Mucosa of rectum (tissue), 2 donors: ENCODE data around the gene GDPD4.

Source experiments
- H3K27ac ChIP-seq, 2 donors: one replicate each; pipeline ENCODE4 v1.7.0; 2013; ENCODE audit warnings: inconsistent platforms in 2 of 2, low read depth in 2 of 2, low read length in 2 of 2
- H3K27me3 ChIP-seq, 2 donors: one replicate each; pipeline ENCODE4 v1.7.0; 2013; ENCODE audit warnings: low read length in 2 of 2; ENCODE audit not compliant: control insufficient read depth in 2 of 2, insufficient read depth in 2 of 2
- H3K36me3 ChIP-seq, 2 donors: one replicate each; pipeline ENCODE4 v1.7.0; 2013; ENCODE audit warnings: low read length in 2 of 2; ENCODE audit not compliant: control insufficient read depth in 2 of 2, insufficient read depth in 2 of 2
- H3K4me1 ChIP-seq, 2 donors: one replicate each; pipeline ENCODE4 v1.7.0; 2013; ENCODE audit warnings: low read length in 2 of 2, mild to moderate bottlenecking in 1 of 2; ENCODE audit not compliant: control insufficient read depth in 2 of 2, insufficient read depth in 2 of 2
- H3K4me3 ChIP-seq, 2 donors: one replicate each; pipeline ENCODE4 v1.7.0; 2013; ENCODE audit warnings: low read length in 2 of 2
- H3K9ac ChIP-seq, 2 donors: one replicate each; pipeline ENCODE4 v1.7.0; 2013; ENCODE audit warnings: low read length in 2 of 2, low read depth in 1 of 2, mild to moderate bottlenecking in 1 of 2
- H3K9me3 ChIP-seq, 2 donors: one replicate each; pipeline ENCODE4 v1.7.0; 2013; ENCODE audit warnings: low read length in 2 of 2; ENCODE audit not compliant: control insufficient read depth in 2 of 2
- donor health status: healthy.
- donor health status: Normal muscosa, but diverticular disease.

The GDPD4 gene

DNA sequence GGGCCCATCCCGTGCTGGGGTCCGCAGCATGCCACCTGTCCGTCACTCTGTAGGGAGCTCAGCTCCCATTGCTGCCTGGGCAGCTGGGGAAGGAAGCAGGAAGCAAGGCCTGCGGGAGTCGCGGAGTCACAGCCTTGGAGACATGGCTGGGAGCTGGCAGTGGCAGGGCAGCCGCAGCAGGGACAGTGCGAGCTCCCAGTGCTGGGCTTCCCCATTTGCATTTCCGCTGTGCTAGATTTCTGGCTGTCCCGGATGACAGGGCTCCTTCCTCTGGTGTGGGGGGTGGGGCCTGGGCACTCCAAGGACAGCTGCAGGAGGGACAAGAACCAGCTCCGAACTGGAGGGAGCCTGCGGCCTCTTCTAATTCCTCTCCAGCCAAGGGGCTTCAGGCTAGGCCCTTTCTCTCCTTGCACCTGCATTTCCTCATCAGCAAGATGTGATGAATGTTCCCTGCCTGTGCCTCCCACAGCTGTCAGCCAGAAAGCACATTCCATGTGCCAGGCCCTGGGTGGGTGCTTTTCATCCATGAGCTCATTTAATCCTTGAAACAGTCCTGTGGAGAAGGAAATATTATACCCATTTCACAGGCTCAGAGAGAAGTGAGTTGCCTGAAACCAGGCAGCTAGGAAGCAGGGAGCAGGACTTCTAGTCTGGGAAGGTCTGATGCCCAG is 125.5 kb downstream of the GDPD4 start:
- H3K9ac ChIP-seq: peak overlapping the region in 1 of 2 donors; percentile 12
- H3K27ac ChIP-seq: peak overlapping the region in 1 of 2 donors; percentile 38
- H3K9me3 ChIP-seq: no peaks in the 10 kb centered on the region
- no peaks in the 10 kb centered on the region for H3K36me3 ChIP-seq
- H3K4me1 ChIP-seq: no peaks in the 10 kb centered on the region
- H3K4me3 ChIP-seq: no peak overlapping the region
- H3K27me3 ChIP-seq: no peaks in the 10 kb centered on the region

DNA sequence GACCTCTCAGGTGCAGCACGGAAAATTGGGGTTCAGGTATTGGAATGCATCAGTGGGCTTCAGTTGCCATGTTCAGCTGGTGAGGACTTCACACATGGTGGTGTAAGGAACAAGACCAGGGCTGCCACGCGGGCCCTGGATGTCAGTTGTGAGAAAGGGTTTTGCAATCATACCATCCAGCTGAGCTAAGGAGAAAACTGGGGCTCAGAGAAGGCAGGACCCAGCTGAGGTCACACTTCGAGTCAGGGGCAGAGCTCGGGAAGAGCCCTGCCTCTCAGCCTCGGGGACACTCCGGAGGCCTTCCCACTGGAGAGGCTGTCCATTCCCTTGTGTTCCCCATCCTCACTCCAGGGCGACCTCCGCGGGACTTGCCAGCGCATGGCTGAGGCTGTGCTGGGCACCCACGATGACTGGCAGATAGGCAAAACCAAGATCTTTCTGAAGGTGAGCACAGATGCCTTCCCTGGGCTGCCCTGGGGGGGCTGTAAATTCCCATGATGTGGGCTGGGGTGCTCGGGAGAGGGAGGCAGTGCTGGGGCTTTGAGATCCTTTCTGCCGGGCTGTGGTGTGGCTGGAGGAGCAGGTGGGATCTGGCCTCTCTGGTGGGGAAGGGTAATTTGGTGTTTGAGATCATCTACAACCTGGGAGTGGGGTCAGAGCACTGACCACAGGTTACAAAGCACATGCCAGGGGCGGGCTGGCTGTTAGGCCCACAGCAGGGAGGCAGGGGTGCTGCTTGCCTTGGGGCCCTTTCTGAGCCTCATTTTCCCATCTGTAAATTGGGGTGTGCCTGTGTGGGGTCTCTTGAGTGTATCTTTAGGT is 126.3 kb downstream of the GDPD4 start:
- Histone ChIP-seq H3K27me3 (no peaks in the 10 kb centered on the region), H3K27ac (peak overlapping the region; percentile 21 to 38), H3K4me3 (no peak overlapping the region), H3K9ac (peak overlapping the region in 1 of 2 donors; percentile 12), H3K4me1 (no peaks in the 10 kb centered on the region), H3K9me3 (no peaks in the 10 kb centered on the region), H3K36me3 (no peaks in the 10 kb centered on the region)

DNA sequence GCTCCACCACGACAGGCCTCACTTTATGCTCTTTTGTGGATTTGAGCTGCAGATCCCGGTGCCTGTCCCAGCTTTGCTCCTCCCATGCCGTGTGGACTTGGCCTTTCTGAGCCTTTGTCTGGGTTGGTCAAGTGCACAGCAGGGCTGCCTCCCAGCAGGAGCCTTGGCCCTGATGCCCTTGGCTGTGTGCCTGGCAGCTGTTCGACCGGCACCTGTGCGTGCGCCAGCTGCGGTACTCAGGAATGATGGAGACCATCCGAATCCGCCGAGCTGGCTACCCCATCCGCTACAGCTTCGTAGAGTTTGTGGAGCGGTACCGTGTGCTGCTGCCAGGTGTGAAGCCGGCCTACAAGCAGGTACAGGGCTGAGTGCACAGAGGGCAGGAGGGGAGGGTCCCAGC is 126.9 kb downstream of the GDPD4 start:
- no peak overlapping the region for H3K27ac ChIP-seq
- no peaks in the 10 kb centered on the region for H3K4me1 ChIP-seq
- H3K9ac ChIP-seq: no peak overlapping the region

DNA sequence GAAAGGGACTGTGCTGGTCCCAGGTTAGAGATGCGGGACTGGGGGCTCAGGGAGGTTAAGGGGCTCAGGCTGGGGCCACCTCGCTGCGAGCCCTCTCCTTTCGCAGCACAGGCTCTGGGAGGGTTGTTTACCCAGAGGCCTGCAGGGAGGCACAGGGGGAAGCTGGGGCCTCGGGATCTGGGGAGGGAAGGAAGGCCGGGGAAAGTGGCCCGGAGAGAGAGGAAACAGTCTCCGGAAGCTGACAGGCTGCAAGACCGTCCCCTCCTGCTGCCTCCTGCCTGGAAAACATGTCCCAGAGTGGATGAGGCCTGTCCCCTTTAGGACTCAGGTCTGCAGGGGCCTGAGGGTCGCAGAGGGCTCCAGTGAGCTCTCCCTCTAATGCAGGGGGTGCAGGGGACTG is 128.0 kb downstream of the GDPD4 start:
- no peak overlapping the region for H3K27ac ChIP-seq
- no peaks in the 10 kb centered on the region for H3K9me3 ChIP-seq
- no peak overlapping the region for H3K9ac ChIP-seq

More for the DNA sequence above, 126.9 kb downstream of the GDPD4 start:
- H3K36me3 ChIP-seq: no peaks in the 10 kb centered on the region
- H3K9me3 ChIP-seq: no peaks in the 10 kb centered on the region
- H3K4me3 ChIP-seq: no peak overlapping the region
- H3K27me3 ChIP-seq: no peaks in the 10 kb centered on the region

DNA sequence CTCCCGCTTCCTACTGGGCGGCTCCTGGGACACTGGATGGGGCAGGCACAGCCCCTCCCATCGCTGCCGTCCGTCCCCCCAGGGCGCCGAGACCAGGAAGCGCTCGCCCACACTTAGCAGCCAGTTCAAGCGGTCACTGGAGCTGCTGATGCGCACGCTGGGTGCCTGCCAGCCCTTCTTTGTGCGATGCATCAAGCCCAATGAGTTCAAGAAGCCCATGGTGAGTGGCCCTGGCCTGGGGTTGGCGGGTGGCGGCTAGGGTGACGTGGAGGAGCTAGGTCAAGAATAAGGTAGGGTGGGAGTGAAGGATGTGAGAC is 128.9 kb downstream of the GDPD4 start:
- Histone ChIP-seq H3K9ac (no peak overlapping the region), H3K4me3 (no peak overlapping the region), H3K27me3 (no peaks in the 10 kb centered on the region), H3K36me3 (no peaks in the 10 kb centered on the region), H3K4me1 (no peaks in the 10 kb centered on the region), H3K27ac (no peak overlapping the region), H3K9me3 (no peaks in the 10 kb centered on the region)

More for the DNA sequence above, 128.0 kb downstream of the GDPD4 start:
- Histone ChIP-seq H3K27me3 (no peaks in the 10 kb centered on the region), H3K4me1 (no peaks in the 10 kb centered on the region), H3K36me3 (no peaks in the 10 kb centered on the region), H3K4me3 (no peak overlapping the region)

DNA sequence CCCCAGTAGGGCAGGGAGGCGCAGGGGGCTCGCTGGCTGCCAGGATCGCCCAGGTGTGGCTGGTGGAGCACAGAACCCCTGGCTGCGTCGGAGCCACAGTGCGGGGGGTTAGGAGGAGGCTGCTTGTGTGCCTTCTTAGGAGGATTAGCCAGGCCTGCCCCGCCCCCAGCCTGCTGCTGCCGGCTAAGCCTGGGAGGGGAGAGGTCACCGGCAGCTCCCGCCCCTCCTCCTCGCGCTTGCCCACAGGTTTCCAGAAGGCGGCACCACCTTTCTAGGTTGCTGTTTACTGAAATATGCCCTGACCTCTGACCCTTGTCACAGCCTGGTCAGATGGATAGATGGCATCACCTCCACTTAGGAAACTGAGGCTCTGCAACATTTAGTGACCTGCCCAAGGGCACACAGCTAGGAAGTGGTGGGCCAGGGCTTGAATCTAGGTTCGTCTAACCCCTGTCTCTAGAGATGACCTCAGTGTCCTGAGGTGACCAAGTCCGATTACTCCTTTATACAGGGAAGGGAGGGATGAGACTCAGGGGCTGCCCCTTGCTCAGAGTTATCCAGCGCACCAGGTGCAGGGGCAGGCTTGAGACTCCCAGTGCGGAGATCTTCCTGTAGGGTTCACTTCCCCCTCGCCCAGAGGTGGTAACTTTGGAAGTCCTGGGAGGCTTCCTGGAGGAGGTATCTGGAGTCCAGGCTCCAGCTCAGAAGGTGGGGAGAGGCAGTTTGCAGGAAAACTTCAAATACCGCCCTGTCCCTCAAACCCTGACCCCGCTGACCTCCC is 129.4 kb downstream of the GDPD4 start:
- Histone ChIP-seq H3K4me1 (no peaks in the 10 kb centered on the region), H3K4me3 (no peak overlapping the region), H3K9me3 (no peaks in the 10 kb centered on the region), H3K36me3 (no peaks in the 10 kb centered on the region), H3K27me3 (no peaks in the 10 kb centered on the region), H3K9ac (no peak overlapping the region), H3K27ac (no peak overlapping the region)

DNA sequence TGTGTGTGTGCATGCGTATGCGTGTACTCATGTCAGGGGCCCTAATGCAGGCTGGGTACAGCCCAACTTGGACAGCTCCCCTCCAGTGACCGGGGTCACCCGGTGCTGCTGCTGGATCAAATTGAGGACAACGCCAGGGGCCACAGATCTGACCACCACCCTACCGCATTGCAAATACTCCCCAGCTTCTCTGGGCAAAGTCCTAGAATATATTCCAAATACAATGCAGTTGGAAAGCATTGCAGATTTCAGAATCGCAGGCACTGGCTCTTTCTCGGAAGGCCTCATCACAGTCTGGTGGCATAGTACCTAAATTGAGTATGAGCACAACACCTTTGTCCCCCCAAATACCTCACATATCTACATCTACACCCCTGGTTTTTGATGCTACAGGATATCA is 130.2 kb downstream of the GDPD4 start:
- H3K36me3 ChIP-seq: no peaks in the 10 kb centered on the region
- no peaks in the 10 kb centered on the region for H3K9me3 ChIP-seq
- H3K27ac ChIP-seq: no peak overlapping the region
- H3K27me3 ChIP-seq: no peaks in the 10 kb centered on the region
- H3K9ac ChIP-seq: no peak overlapping the region
- no peaks in the 10 kb centered on the region for H3K4me1 ChIP-seq
- no peak overlapping the region for H3K4me3 ChIP-seq

DNA sequence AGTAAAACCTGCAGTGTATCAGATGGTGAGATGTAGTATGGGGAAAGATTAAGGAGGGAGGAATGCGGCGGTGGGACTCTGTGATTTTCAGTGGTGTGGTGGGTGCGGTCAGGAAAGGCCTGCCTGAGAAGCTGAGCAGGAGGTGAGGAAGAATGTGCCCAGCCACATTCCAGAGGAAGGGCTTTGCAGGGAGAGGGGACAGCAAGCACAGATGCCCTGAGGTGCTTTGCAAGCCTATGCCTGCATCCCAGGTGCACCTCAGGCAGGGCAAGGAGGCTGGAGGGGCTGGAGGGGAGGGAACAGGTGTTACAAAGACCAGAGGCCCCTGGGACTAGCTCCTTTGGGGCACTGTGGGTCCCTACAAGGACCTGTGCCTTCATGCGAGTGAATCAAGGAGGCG is 131.4 kb downstream of the GDPD4 start:
- Histone ChIP-seq H3K4me1 (no peaks in the 10 kb centered on the region), H3K36me3 (no peaks in the 10 kb centered on the region), H3K9me3 (no peaks in the 10 kb centered on the region), H3K27ac (no peak overlapping the region), H3K4me3 (no peak overlapping the region), H3K27me3 (no peaks in the 10 kb centered on the region), H3K9ac (no peak overlapping the region)

DNA sequence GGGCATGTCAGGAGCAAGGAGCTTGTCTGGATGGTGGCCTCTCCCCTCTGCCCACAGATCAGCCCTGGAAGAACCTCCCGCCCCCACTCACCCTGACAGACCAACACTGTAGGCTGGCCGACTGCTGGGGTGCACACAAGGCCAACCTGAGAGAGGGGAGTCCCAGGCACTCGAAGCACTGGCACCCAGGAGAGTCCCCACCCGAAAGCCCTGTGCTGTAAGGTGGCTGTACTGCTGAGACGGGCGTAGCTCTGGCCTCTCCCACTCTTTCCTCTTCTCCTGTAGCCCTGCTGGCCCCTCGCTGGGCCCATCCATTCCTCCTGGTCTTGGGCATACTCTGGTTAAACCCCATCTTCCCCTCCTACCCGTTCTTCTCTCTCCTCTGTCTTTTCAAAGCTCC is 133.7 kb downstream of the GDPD4 start:
- Histone ChIP-seq H3K9me3 (no peaks in the 10 kb centered on the region), H3K4me3 (no peak overlapping the region), H3K27me3 (no peaks in the 10 kb centered on the region), H3K9ac (no peak overlapping the region), H3K4me1 (no peaks in the 10 kb centered on the region), H3K27ac (no peak overlapping the region), H3K36me3 (no peaks in the 10 kb centered on the region)

DNA sequence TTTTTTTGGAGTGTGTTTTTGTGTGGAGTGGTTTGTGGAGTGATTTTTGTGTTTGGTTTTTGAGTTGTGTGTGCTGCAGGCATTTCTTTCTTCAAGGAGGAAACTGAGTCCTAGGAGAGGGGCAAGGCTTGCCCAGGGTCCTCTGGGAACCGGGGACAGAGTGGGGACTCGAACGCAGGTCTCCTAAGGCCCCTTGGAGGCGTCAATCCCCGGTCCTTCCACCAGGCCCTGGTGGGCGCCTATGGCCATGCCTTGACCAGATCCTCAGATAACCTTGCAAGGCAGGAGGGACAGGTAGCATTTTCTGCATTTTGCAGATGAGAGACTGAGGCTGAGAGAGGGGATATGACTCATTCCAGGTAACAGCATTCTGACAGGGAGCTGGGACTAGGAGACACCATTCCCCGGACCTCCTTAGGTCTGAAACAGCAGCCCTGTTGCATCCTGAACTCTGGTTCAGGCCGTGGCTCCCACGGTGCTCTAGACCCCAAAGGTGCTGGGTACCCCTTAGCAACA is 134.3 kb downstream of the GDPD4 start:
- no peaks in the 10 kb centered on the region for H3K4me1 ChIP-seq
- H3K27me3 ChIP-seq: no peaks in the 10 kb centered on the region
- no peak overlapping the region for H3K9ac ChIP-seq
- H3K9me3 ChIP-seq: no peaks in the 10 kb centered on the region
- H3K4me3 ChIP-seq: no peak overlapping the region
- no peaks in the 10 kb centered on the region for H3K36me3 ChIP-seq
- H3K27ac ChIP-seq: no peak overlapping the region
